ENCODE data around the gene SLC9A5. TPM values are rescaled to one million over a fixed set of nuclear protein-coding genes. Genes with fewer than 3 reads are reported as not detected.

The SLC9A5 gene
- polyA plus RNA-seq, 1 donor (not counting 4 experiments of a cell fraction or from before 2014, with no cell fraction given): 0.51 TPM

DNA sequence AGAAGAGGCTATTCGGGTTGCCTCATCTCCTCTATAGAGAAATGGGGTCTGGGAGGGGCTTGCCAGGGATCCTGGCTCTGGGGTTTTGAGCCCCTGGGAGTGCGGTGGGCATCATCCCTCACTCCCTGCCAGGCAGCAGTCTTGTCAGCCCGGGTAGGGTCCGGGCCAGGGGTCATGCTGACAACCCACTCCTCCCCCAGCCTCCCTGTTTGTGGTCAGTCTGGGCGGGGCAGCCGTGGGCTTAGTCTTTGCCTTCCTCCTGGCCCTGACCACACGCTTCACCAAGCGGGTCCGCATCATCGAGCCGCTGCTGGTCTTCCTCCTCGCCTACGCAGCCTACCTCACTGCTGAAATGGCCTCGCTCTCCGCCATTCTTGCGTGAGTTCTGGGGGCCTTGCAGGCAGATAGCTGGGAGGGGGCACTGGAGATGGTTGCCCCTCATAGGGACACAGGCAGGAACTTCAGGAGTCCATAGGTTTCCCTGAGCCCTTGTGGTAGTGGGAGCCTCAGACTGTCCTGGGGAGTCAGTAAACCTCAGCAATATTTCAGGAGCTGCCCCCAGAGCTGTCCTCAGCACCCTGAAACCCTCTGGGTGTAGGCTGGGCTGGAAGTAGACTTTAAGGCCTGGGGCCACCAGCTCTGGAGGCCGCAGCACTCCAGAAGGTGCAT lies 6.9 kb downstream of the SLC9A5 start:
- Histone ChIP-seq H3K4me2 (ENCODE audit: control insufficient read depth, extremely low read depth, insufficient read depth, low read depth, low read length) (no peak overlapping the region), H3K4me1 (ENCODE audit: control insufficient read depth, extremely low read depth, insufficient read depth, low read length) (no peaks in the 10 kb centered on the region), H3K4me3 (ENCODE audit: control insufficient read depth in 2 of 3, extremely low read depth in 1 of 3, insufficient read depth in 2 of 3, low read depth in 1 of 3, low read length in 3 of 3) (no peak overlapping the region), H3K36me3 (ENCODE audit: control insufficient read depth in 2 of 2, extremely low read depth in 1 of 2, insufficient read depth in 2 of 2, low read length in 2 of 2) (no peaks in the 10 kb centered on the region), H2AFZ (ENCODE audit: control insufficient read depth, low read length) (no peak overlapping the region), H3K9ac (ENCODE audit: control insufficient read depth, extremely low read depth, insufficient read depth, low read length) (no peak overlapping the region), H4K20me1 (ENCODE audit: control insufficient read depth, extremely low read depth, insufficient read depth, low read length) (no peaks in the 10 kb centered on the region), H3K9me3 (ENCODE audit: control insufficient read depth, low read depth, low read length) (no peaks in the 10 kb centered on the region), H3K27ac (ENCODE audit: control insufficient read depth, insufficient read depth, low read length) (no peak overlapping the region), H3K79me2 (ENCODE audit: control insufficient read depth, insufficient read depth, low read length) (no peaks in the 10 kb centered on the region), H3K9me1 (ENCODE audit: control insufficient read depth, extremely low read depth, insufficient read depth, low read length) (no peaks in the 10 kb centered on the region), H3K27me3 (ENCODE audit: control insufficient read depth, extremely low read depth, insufficient read depth, low read length) (no peaks in the 10 kb centered on the region)
- FAIRE-seq (no peak), DNase-seq (ENCODE audit: low read depth, low spot score) (no peak)
- dilution Hi-C loops (cut with MboI; ENCODE audit: extremely low pct_ligation_motif_present, low sequenced_read_pairs): no loop called here
- TF ChIP-seq, protein P1, sequence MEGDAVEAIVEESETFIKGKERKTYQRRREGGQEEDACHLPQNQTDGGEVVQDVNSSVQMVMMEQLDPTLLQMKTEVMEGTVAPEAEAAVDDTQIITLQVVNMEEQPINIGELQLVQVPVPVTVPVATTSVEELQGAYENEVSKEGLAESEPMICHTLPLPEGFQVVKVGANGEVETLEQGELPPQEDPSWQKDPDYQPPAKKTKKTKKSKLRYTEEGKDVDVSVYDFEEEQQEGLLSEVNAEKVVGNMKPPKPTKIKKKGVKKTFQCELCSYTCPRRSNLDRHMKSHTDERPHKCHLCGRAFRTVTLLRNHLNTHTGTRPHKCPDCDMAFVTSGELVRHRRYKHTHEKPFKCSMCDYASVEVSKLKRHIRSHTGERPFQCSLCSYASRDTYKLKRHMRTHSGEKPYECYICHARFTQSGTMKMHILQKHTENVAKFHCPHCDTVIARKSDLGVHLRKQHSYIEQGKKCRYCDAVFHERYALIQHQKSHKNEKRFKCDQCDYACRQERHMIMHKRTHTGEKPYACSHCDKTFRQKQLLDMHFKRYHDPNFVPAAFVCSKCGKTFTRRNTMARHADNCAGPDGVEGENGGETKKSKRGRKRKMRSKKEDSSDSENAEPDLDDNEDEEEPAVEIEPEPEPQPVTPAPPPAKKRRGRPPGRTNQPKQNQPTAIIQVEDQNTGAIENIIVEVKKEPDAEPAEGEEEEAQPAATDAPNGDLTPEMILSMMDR (optimal IDR thresholded peaks at IDR 0.05 in 1 of 3, IDR thresholded peaks at IDR 0.05 in 1 of 3, conservative IDR thresholded peaks at IDR 0.05 in 1 of 3; ENCODE audit: extremely low read depth in 1 of 3, insufficient read depth in 2 of 3, low read length in 3 of 3): no peak
- TF ChIP-seq EZH2 (IDR thresholded peaks at IDR 0.05; ENCODE audit: low read length): no peak

DNA sequence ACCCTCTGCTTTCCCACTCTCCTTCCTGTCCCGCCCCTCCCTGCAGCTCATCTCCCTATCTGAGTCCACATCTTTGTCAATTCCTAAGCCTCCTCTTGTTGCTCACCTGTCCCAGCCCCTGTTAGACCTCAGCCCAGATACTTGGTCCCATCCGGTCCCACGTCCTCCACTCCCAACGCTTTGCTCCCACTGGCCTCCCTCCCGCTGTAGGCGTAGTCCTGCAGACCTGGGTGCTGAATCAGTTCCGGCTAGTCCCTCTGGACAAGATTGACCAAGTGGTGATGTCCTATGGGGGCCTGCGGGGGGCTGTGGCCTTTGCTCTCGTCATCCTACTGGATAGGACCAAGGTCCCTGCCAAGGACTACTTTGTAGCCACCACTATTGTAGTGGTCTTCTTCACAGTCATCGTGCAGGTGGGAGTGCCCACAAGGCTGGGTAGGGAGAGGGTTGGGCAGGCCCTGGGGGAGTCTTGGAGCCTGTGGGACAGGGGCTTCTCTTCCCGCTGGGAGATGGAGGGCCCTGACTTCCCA lies 8.0 kb downstream of the SLC9A5 start:
- Histone ChIP-seq H2AFZ (ENCODE audit: control insufficient read depth, low read length) (no peak overlapping the region), H3K4me1 (ENCODE audit: control insufficient read depth, extremely low read depth, insufficient read depth, low read length) (no peaks in the 10 kb centered on the region), H4K20me1 (ENCODE audit: control insufficient read depth, extremely low read depth, insufficient read depth, low read length) (no peaks in the 10 kb centered on the region), H3K36me3 (ENCODE audit: control insufficient read depth in 2 of 2, extremely low read depth in 1 of 2, insufficient read depth in 2 of 2, low read length in 2 of 2) (no peaks in the 10 kb centered on the region), H3K9me1 (ENCODE audit: control insufficient read depth, extremely low read depth, insufficient read depth, low read length) (no peaks in the 10 kb centered on the region), H3K79me2 (ENCODE audit: control insufficient read depth, insufficient read depth, low read length) (no peaks in the 10 kb centered on the region), H3K4me2 (ENCODE audit: control insufficient read depth, extremely low read depth, insufficient read depth, low read depth, low read length) (no peak overlapping the region), H3K27me3 (ENCODE audit: control insufficient read depth, extremely low read depth, insufficient read depth, low read length) (no peaks in the 10 kb centered on the region), H3K4me3 (ENCODE audit: control insufficient read depth in 2 of 3, extremely low read depth in 1 of 3, insufficient read depth in 2 of 3, low read depth in 1 of 3, low read length in 3 of 3) (no peak overlapping the region), H3K9me3 (ENCODE audit: control insufficient read depth, low read depth, low read length) (no peaks in the 10 kb centered on the region), H3K27ac (ENCODE audit: control insufficient read depth, insufficient read depth, low read length) (no peak overlapping the region), H3K9ac (ENCODE audit: control insufficient read depth, extremely low read depth, insufficient read depth, low read length) (no peak overlapping the region)
- no peak for DNase-seq (ENCODE audit: low read depth, low spot score)
- dilution Hi-C loops (cut with MboI; ENCODE audit: extremely low pct_ligation_motif_present, low sequenced_read_pairs): no loop called here
- FAIRE-seq: no peak
- TF ChIP-seq EZH2 (IDR thresholded peaks at IDR 0.05; ENCODE audit: low read length): no peak
- TF ChIP-seq, protein P1 (optimal IDR thresholded peaks at IDR 0.05 in 1 of 3, IDR thresholded peaks at IDR 0.05 in 1 of 3, conservative IDR thresholded peaks at IDR 0.05 in 1 of 3; ENCODE audit: extremely low read depth in 1 of 3, insufficient read depth in 2 of 3, low read length in 3 of 3): no peak
